Activated CD4-positive, alpha-beta T cell treated with anti-CD3 and anti-CD28 coated beads for 48 hours (primary cell): ENCODE data around the gene SOX13.

Experiments used
- DNase-seq: peaks from one replicate; pipeline ENCODE4 v3.0.0-alpha.2; 2020

SOX13 gene

GRCh38 chr1:204065174-204065985 lies 7.5 kb upstream of the SOX13 start:
- DNase-seq: no peak

- no peak for DNase-seq
Measured at GRCh38 chr1:204065986-204066300, 7.0 kb upstream of the SOX13 start.

- DNase-seq: no peak
Measured at GRCh38 chr1:204067935-204068334, 5.0 kb upstream of the SOX13 start.

- no peak for DNase-seq
Measured at GRCh38 chr1:204069887-204070286, 3.0 kb upstream of the SOX13 start.

GRCh38 chr1:204070895-204071294 lies 2.0 kb upstream of the SOX13 start:
- no peak for DNase-seq

GRCh38 chr1:204073837-204074273 lies 940 bp downstream of the SOX13 start:
- no peak for DNase-seq

- peak; percentile 9 for DNase-seq
Measured at GRCh38 chr1:204074274-204075138, 1.6 kb downstream of the SOX13 start.

- DNase-seq: no peak
Measured at GRCh38 chr1:204075139-204075521, 2.2 kb downstream of the SOX13 start.

- DNase-seq: no peak
Measured at GRCh38 chr1:204075890-204076846, 3.3 kb downstream of the SOX13 start.

GRCh38 chr1:204076891-204077290 lies 4.0 kb downstream of the SOX13 start:
- DNase-seq: no peak

GRCh38 chr1:204077979-204078696 lies 5.2 kb downstream of the SOX13 start:
- DNase-seq: no peak

GRCh38 chr1:204079608-204079999 lies 6.7 kb downstream of the SOX13 start:
- no peak for DNase-seq

- no peak for DNase-seq
Measured at GRCh38 chr1:204080163-204080903, 7.4 kb downstream of the SOX13 start.

- no peak for DNase-seq
Measured at GRCh38 chr1:204081164-204081790, 8.4 kb downstream of the SOX13 start.

GRCh38 chr1:204081791-204082513 lies 9.0 kb downstream of the SOX13 start:
- DNase-seq: no peak

GRCh38 chr1:204083491-204083890 lies 10.6 kb downstream of the SOX13 start:
- no peak for DNase-seq

- no peak for DNase-seq
Measured at GRCh38 chr1:204084247-204084772, 11.4 kb downstream of the SOX13 start.

GRCh38 chr1:204085876-204086275 lies 13.0 kb downstream of the SOX13 start:
- DNase-seq: no peak

- DNase-seq: no peak
Measured at GRCh38 chr1:204087181-204087892, 14.4 kb downstream of the SOX13 start.
